ENCODE measurements around the gene GRK5. TPM values are rescaled to one million over a fixed set of nuclear protein-coding genes. Genes with fewer than 3 reads are reported as not detected.

The GRK5 gene
- total RNA-seq, 4 donors from 2014 or later, result 15.9 to 53.8 (median 18.4) TPM

DNA sequence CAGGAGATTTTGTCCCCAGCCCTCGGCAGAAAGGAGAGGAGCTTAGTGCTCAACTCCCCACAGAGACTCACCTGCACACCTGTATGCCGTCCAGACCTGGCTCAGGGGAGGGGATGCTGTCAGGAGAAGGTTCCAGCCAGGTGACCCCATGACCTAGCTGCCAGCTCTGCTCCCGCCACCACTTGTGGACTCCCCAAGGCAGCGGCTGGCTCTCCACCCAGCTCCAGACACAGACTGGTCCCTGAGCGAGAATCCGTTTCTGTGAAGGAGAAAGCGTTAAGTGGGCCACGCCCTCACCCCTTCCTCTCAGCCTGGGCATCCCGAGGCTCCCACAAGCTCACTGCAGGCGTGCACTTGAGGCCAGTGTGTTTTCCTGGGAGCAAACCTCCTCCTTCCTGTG, 258.7 kb downstream of the GRK5 start:
- ATAC-seq (ENCODE audit: low FRiP score) (no peak), DNase-seq (ENCODE audit: low spot score) (no peak)
- TF ChIP-seq CTCF (IDR thresholded peaks at IDR 0.05), result no peak

GRCh38 chr10:119466655-119467054, 259.3 kb downstream of the GRK5 start:
- ATAC-seq (ENCODE audit: low FRiP score) (no peak), DNase-seq (ENCODE audit: low spot score) (no peak)
- no peak for TF ChIP-seq CTCF (IDR thresholded peaks at IDR 0.05)

DNA sequence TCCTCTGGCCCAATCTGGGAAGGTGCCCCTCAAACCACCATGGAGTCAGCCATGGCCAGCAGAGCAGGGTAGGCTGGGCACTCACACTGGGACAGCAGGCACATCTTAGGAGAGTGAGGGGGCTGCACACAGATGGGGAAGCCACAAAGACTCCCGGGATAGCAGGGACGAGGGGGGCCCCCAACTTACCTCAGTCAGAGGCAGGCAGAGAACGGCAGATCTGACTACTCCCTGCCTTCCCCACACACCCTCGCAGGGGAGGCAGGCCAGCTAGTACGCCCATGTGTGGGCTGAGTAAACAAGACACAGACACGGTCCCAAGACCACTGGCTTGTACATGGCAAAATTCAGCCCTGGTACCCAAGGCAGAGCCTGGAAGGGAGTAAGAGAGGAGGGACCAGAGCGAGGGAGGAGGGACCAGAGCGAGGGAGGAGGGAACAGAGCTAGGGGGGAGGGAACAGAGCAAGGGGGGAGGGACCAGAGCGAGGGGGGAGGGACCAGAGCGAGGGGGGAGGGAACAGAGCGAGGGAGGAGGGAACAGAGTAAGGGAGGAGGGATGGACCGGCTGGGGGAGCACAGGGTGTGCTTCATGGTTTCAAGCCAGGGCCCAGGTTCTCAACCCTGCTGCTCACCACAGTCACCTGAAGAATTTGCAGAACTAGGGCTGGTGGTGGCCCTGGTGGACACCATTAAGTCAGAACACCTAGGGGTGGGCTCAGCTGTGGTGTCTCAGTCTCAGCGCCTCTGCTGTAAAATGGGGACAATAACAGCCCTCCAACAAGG, 261.4 kb downstream of the GRK5 start:
- no peak for DNase-seq (ENCODE audit: low spot score)
- ATAC-seq (ENCODE audit: low FRiP score), result no peak
- TF ChIP-seq CTCF (IDR thresholded peaks at IDR 0.05), result no peak

DNA sequence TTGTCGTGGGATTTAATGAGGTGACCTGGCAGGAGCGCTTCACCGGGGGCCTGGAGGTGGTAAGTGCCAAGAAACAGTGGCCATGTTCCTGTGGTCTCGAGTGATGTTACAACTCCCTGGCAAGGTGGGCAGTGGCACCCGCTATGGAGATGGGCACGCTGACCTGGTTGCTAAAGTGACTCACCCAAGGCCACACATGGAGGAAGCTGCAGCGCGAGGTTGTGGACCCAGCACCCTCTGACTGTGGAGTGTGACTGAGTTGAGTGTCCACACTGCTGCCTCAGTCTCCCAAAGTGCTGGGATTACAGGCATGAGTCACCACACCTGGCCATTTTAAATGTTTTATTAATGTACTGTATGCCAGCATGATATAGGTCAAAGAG, 261.9 kb downstream of the GRK5 start:
- no peak for TF ChIP-seq CTCF (IDR thresholded peaks at IDR 0.05)
- no peak for DNase-seq (ENCODE audit: low spot score)
- ATAC-seq (ENCODE audit: low FRiP score), result no peak

DNA sequence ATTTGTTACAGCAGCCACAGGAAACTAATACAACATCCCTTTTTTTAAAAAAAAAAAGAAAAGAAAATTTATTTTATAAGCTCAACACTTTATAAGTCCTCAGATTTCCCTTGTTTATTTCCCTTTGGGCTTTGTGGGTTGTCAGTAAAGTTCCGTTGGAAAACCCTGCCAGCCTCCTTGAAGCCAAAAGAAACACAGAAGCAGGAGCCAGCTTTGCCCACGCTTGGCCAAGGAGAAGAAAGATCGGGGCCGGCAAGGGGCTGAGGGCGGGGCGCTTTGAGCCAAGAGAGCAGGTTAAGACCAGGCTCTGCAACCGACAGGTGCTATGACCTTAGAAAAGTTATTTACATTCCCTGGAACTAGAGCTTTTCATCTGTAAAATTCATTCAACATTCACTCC, 262.5 kb downstream of the GRK5 start:
- ATAC-seq (ENCODE audit: low FRiP score), result no peak
- DNase-seq (ENCODE audit: low spot score), result no peak
- no peak for TF ChIP-seq CTCF (IDR thresholded peaks at IDR 0.05)

GRCh38 chr10:119470920-119471702, 263.7 kb downstream of the GRK5 start:
- DNase-seq (ENCODE audit: low spot score), result no peak
- TF ChIP-seq CTCF (IDR thresholded peaks at IDR 0.05), result no peak
- no peak for ATAC-seq (ENCODE audit: low FRiP score)
